ENCODE results near the gene CBLC.

DNA sequence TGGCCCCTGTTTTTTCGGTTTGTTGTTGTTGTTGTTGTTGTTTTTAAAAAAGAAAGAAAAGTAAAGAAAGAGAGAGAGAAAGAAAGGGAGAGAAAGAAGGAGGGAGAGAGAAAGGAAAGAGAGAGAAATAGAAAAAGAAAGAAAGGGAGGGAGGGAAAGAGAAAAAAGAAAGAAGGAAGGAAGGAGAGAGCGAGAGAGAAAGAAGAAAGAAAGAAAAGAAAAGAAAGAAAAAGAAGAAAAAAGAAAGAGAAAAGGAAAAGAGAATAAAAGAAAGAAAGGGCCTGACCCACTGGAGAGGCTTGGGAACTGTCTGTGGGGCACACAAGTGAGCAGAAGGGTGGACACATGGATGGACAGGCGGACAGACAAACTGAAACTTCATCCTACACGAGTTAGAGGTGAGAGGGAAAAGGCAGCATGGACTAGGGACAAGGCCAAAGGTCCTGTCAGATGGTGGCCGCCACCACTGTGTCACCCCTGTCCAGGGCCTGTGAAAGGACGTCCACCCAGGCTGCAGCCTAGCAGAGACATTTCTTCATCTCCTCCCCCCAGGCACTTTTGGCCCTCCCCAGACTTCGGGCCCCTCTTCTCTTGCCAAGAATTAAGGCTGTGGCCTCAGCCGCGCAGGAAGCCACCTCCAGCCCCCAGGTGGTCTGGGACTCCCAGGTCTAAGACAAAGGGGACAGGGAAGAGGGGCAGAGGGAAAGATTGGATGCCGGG is 22.1 kb downstream of the CBLC start:
- TF ChIP-seq, protein P1, sequence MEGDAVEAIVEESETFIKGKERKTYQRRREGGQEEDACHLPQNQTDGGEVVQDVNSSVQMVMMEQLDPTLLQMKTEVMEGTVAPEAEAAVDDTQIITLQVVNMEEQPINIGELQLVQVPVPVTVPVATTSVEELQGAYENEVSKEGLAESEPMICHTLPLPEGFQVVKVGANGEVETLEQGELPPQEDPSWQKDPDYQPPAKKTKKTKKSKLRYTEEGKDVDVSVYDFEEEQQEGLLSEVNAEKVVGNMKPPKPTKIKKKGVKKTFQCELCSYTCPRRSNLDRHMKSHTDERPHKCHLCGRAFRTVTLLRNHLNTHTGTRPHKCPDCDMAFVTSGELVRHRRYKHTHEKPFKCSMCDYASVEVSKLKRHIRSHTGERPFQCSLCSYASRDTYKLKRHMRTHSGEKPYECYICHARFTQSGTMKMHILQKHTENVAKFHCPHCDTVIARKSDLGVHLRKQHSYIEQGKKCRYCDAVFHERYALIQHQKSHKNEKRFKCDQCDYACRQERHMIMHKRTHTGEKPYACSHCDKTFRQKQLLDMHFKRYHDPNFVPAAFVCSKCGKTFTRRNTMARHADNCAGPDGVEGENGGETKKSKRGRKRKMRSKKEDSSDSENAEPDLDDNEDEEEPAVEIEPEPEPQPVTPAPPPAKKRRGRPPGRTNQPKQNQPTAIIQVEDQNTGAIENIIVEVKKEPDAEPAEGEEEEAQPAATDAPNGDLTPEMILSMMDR (IDR thresholded peaks at IDR 0.05), result no peak
- no peak for TF ChIP-seq POLR2AphosphoS5 (IDR thresholded peaks at IDR 0.05)
